ENCODE measurements around the gene NPBWR2. TPM values are rescaled to one million over a fixed set of nuclear protein-coding genes. Genes with fewer than 3 reads are reported as not detected.

Gene NPBWR2
- total RNA-seq, 1 experiment from 2014 or later, result not detected

DNA sequence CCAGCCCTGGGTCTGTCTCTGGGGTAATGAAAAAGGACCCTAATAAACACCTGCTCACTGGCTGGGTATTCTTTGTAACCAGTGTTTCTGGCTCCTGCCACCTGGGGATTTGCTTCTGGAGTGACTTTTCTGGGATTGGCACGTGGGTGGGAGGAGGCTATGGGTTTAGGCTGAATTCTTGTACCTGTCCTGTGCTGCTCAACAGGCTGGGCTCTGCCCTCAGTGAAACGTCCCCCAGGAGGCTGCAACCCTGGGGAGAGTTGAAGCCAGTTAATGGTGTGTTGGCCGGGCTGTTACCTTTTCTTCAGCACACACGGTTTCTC, 6.8 kb downstream of the NPBWR2 start:
- TF ChIP-seq POLR2AphosphoS5 (IDR thresholded peaks at IDR 0.05; ENCODE audit: low read depth, low read length) (no peak), TCF7L2 (IDR thresholded peaks at IDR 0.05; ENCODE audit: low read depth, low read length) (no peak), SIN3A (IDR thresholded peaks at IDR 0.05; ENCODE audit: borderline replicate concordance, insufficient read depth, low read depth, low read length) (no peak)
- TF ChIP-seq, protein P1, sequence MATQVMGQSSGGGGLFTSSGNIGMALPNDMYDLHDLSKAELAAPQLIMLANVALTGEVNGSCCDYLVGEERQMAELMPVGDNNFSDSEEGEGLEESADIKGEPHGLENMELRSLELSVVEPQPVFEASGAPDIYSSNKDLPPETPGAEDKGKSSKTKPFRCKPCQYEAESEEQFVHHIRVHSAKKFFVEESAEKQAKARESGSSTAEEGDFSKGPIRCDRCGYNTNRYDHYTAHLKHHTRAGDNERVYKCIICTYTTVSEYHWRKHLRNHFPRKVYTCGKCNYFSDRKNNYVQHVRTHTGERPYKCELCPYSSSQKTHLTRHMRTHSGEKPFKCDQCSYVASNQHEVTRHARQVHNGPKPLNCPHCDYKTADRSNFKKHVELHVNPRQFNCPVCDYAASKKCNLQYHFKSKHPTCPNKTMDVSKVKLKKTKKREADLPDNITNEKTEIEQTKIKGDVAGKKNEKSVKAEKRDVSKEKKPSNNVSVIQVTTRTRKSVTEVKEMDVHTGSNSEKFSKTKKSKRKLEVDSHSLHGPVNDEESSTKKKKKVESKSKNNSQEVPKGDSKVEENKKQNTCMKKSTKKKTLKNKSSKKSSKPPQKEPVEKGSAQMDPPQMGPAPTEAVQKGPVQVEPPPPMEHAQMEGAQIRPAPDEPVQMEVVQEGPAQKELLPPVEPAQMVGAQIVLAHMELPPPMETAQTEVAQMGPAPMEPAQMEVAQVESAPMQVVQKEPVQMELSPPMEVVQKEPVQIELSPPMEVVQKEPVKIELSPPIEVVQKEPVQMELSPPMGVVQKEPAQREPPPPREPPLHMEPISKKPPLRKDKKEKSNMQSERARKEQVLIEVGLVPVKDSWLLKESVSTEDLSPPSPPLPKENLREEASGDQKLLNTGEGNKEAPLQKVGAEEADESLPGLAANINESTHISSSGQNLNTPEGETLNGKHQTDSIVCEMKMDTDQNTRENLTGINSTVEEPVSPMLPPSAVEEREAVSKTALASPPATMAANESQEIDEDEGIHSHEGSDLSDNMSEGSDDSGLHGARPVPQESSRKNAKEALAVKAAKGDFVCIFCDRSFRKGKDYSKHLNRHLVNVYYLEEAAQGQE (IDR thresholded peaks at IDR 0.05; ENCODE audit: insufficient read depth in 1 of 2, low read depth in 2 of 2, low read length in 1 of 2), result no peak
- TF ChIP-seq, protein P2, sequence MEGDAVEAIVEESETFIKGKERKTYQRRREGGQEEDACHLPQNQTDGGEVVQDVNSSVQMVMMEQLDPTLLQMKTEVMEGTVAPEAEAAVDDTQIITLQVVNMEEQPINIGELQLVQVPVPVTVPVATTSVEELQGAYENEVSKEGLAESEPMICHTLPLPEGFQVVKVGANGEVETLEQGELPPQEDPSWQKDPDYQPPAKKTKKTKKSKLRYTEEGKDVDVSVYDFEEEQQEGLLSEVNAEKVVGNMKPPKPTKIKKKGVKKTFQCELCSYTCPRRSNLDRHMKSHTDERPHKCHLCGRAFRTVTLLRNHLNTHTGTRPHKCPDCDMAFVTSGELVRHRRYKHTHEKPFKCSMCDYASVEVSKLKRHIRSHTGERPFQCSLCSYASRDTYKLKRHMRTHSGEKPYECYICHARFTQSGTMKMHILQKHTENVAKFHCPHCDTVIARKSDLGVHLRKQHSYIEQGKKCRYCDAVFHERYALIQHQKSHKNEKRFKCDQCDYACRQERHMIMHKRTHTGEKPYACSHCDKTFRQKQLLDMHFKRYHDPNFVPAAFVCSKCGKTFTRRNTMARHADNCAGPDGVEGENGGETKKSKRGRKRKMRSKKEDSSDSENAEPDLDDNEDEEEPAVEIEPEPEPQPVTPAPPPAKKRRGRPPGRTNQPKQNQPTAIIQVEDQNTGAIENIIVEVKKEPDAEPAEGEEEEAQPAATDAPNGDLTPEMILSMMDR (IDR thresholded peaks at IDR 0.05), result no peak
- ChIA-PET POLR2A (no interaction called here), CTCF (interaction anchor here (0.6 kb wide), 1 partner anchor 19 kb away, joined by 5 read pairs; no protein-coding TSS in a partner anchor)
- no peaks in the 10 kb centered on the region for H3K4me1 ChIP-seq (ENCODE audit: control insufficient read depth, insufficient read depth, low read length)
- in situ Hi-C loops (cut with HindIII; ENCODE audit: low pct_unique_long_range_greater_than_20kb, low sequenced_read_pairs), result no loop called here
- ATAC-seq, result no peak
- H3K9me3 ChIP-seq (ENCODE audit: control insufficient read depth, insufficient read depth, low read depth, low read length), result no peaks in the 10 kb centered on the region
- intact Hi-C loops (cut with micrococcal nuclease; ENCODE audit: unreplicated experiment), result no loop called here
- BruUV-seq (replicated peaks), result no TSS peak
- no peak overlapping the region for H3K27ac ChIP-seq (ENCODE audit: low read length)
- H3K4me3 ChIP-seq (ENCODE audit: low read depth in 2 of 2, low read length in 2 of 2), result no peak overlapping the region
- H3K27me3 ChIP-seq (ENCODE audit: control insufficient read depth, insufficient read depth, low read length), result no peaks in the 10 kb centered on the region
- no peaks in the 10 kb centered on the region for H3K36me3 ChIP-seq (ENCODE audit: control insufficient read depth, insufficient read depth, low read length)
- DNase-seq (ENCODE audit: low read depth, low spot score), result no peak

DNA sequence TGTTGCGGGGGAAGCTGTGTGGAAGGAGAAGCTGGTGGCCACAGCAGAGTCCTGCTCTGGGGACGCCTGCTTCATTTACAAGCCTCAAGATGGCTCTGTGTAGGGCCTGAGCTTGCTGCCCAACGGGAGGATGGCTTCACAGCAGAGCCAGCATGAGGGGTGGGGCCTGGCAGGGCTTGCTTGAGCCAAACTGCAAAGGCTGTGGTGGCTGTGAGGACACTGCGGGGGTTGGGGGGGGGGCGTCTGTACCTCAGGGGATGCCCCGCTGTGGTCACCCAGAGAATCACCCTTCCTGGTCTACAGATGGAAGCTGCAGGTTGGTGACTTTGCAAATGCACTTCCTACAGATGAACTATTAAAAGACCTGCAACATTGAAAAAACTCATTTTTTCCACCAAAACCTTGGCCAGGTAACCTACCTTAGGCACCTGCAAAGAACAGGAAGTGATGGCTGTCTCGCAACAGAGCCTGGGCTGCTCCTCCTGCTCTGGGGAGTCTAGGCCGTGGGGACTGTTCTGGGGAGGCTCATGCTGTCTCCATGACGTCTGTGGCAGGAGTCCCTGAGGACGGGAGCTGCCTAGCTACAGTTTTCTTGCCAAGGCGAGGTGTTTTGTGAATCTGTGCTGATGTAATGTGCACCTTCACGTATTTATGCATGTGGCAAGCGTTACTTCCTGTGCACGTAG, 7.3 kb downstream of the NPBWR2 start:
- ChIA-PET POLR2A (no interaction called here), CTCF (interaction anchor here (0.6 kb wide), 1 partner anchor 20 kb away, joined by 5 read pairs; no protein-coding TSS in a partner anchor)
- no TSS peak for BruUV-seq (replicated peaks)
- no peak overlapping the region for H3K27ac ChIP-seq (ENCODE audit: low read length)
- DNase-seq (ENCODE audit: low read depth, low spot score) (no peak), ATAC-seq (no peak)
- no peaks in the 10 kb centered on the region for H3K36me3 ChIP-seq (ENCODE audit: control insufficient read depth, insufficient read depth, low read length)
- in situ Hi-C loops (cut with HindIII; ENCODE audit: low pct_unique_long_range_greater_than_20kb, low sequenced_read_pairs), result no loop called here
- no peaks in the 10 kb centered on the region for H3K9me3 ChIP-seq (ENCODE audit: control insufficient read depth, insufficient read depth, low read depth, low read length)
- H3K4me1 ChIP-seq (ENCODE audit: control insufficient read depth, insufficient read depth, low read length), result no peaks in the 10 kb centered on the region
- H3K27me3 ChIP-seq (ENCODE audit: control insufficient read depth, insufficient read depth, low read length), result no peaks in the 10 kb centered on the region
- no peak for TF ChIP-seq POLR2AphosphoS5 (IDR thresholded peaks at IDR 0.05; ENCODE audit: low read depth, low read length)
- TF ChIP-seq, protein P2 (IDR thresholded peaks at IDR 0.05), result no peak
- TF ChIP-seq SIN3A (IDR thresholded peaks at IDR 0.05; ENCODE audit: borderline replicate concordance, insufficient read depth, low read depth, low read length), result no peak
- TF ChIP-seq, protein P1 (IDR thresholded peaks at IDR 0.05; ENCODE audit: insufficient read depth in 1 of 2, low read depth in 2 of 2, low read length in 1 of 2), result no peak
- no peak for TF ChIP-seq TCF7L2 (IDR thresholded peaks at IDR 0.05; ENCODE audit: low read depth, low read length)
- intact Hi-C loops (cut with micrococcal nuclease; ENCODE audit: unreplicated experiment), result no loop called here
- no peak overlapping the region for H3K4me3 ChIP-seq (ENCODE audit: low read depth in 2 of 2, low read length in 2 of 2)
